ENCODE results near the gene FALEC.
"Not testable (repeated sequence)": the region's sequence is repeated elsewhere in the genome, so short reads cannot be mapped to it uniquely, and the experiment has no call there.

Gene FALEC

GRCh38 chr1:150560576-150561253 lies 45.2 kb downstream of the FALEC start:
- peak; percentile 83 for DNase-seq

- peak in 1 of 2 donors; percentile 57 for DNase-seq
Measured at GRCh38 chr1:150561254-150561973, 45.9 kb downstream of the FALEC start.

DNA sequence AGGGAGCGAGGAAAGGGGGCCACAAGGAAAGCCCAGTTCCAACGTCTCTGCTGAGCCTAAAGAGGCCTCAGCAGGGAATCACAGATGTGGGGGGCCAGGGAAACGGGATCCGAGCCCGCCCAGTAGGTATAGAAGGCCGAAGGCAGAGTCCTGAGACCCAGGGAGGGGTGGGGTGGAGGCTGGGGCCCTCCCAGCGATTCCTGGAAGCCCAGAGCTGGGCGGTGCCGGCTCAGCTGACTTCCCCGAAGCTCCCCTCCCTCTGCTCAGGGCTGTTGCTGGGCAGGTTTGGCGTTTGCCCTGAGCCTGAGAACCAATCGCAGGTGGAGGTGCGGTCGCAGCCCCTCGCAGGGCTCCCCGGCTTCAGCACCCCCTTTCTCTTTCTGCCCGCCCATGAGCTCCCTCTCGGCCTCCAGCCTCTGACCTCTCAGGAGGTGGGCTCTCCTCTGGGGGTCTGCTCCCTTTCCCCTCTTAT lies 46.5 kb downstream of the FALEC start:
- DNase-seq = peak; percentile 90

DNA sequence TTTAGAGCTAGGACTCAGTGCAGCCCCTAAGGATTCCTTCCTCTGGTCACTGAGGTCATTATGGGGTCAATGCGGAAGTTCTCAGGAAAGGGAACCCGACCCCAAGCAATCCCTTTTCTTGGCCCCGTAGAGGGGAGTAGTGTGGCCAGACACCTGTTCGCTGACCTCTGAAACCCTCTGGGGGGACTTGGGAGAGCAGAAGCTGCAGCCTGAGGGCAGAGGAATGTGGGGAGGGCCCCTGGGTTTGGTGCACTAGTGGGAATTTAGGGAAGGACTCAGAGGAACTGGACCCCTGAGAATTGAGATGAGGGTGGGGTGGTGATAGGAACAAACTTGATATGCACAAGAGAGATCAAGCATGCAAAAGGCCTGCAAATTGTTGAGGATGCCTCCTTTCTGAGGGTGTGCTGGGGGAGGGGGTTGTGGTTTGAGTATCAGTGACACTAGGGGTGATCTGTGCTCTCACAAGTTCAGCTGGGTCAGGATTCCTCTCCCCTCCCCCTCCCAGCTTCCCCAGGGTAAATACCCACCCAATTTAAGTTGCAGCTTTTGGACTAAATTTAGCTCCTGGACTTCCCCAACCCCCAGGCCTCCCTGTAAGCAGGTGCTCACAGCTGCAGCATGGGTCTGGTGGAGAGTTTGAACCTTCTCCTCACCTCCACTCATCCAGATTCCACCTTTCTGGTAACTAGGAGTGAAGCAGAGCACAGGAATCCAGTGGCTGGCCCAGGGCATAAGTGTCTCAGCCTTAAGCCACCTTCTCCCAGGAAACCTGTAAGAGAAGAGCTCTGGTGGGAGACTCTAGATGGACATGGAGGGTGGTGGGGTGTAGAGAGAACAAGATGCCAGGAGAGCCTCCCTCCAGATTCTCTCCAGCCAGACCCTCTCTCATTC lies 47.1 kb downstream of the FALEC start:
- peak; percentile 62 to 70 for DNase-seq

DNA sequence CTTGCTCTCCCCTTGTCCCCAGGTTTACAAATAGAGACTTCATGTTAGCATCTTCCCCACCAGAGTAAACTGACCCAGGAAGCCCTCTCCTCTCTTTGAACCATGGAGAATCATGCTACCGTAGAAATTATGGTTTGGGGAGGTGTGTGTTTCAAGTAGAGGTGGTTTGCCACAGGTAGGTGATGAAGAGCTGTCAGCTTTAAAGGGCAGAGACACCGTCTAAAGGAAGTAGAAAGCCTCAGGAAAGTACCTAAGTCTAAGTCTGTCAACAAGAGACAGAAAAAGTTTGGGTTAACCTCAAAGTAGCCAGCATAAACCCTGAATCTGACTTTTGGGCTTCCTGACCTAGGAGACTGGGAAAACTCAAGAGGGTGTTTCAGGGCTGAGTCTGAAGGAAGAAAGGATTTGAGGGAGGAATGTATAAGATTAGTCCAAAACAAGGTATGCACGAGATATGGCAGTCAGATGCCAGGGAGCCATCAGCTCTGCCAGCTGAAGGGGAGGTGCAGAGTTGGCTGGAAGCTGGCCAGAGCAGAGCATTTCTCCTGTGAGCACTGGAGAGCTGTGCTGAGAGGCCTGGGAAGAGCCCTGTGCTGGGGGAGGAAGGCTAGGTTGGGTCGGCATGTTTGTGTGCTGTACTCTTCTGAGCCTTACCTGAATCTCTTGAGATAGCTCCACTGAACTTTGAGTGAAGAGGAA lies 47.9 kb downstream of the FALEC start:
- DNase-seq = peak in 1 of 2 donors; percentile 48

DNA sequence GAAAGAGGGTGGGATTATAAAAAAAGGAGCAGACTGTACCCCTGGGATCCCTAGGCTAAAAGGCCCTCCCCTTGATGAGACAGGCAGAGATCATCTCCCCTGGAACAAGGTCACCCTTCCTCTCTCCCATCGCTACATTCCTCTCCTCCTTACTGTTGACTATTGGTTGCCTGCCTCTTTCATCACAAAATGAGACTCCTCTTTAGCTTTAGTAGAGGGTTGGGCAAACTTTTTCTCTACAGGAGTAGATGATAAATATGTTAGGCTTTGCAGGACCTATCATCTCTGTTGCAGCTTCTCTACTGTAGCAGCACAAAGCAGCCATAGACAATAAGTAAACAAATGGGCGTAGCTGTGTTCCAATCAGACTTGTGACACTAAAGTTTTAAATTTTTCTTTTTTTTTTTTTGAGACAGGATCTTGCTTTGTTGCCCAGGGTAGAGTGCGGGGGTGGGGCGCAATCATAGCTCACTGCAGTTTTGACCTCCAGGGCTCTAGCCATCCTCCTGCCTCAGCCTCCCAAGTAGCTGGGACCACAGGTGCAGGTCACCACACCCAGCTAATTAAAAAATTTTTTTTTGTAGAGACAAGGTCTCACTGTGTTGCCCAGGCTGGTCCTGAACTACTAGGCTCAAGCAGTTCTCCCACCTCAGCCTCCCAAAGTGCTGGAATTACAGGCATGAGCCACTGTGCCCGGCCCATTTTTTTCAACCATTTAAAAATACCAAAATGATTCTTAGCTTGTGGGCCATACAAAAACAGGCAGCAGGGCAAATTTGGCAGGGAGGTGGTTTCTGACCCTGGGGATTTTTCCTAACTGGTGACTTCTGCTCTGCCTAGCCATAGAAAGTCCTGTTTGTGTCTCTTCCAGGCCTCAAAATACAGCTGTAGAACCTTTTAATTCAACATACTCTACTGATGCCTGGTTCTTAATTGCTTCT lies 48.8 kb downstream of the FALEC start:
- no peak for DNase-seq

- DNase-seq = not testable (repeated sequence)
Measured at GRCh38 chr1:150565240-150565991, 49.9 kb downstream of the FALEC start.

GRCh38 chr1:150566589-150567340 lies 51.2 kb downstream of the FALEC start:
- no peak for DNase-seq

DNA sequence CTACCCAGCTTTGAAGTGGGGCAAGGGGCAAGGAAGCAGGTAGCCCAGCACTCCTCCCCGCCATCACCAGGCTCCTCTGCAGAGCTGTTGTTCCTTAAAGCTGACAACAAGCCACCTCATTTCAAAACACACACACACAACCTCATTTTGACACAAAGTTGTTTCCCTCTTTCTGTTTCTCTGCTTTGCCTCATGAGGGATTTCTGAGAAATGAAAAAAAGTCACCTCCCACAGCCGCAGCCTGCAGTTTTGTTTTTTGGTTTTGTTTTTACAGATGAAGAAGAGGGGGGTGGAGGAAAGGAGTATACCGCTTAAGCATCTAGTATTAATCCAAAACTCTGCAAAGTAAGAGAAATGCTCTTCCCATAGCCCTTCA lies 51.8 kb downstream of the FALEC start:
- DNase-seq = peak; percentile 52 to 55

GRCh38 chr1:150567717-150568593 lies 52.4 kb downstream of the FALEC start:
- peak in 1 of 2 donors; percentile 41 for DNase-seq

DNA sequence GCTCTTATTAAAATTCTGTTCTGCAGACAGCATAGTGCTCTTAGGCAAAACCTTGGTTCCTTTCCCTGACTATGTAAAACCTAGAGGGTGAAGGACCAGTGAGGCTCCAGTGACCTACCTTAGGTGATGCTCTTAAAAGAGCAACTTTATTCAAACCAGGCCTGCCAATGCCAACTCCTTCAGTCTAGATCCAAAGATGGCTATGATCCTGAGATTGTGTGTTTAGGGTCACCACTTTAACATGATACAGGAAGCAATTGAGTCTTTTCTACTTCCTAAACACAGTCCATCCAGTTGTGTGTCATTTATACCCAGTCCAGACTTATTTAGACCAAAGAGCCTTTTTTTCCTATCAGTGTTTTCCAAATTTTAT lies 53.0 kb downstream of the FALEC start:
- DNase-seq = no peak

DNA sequence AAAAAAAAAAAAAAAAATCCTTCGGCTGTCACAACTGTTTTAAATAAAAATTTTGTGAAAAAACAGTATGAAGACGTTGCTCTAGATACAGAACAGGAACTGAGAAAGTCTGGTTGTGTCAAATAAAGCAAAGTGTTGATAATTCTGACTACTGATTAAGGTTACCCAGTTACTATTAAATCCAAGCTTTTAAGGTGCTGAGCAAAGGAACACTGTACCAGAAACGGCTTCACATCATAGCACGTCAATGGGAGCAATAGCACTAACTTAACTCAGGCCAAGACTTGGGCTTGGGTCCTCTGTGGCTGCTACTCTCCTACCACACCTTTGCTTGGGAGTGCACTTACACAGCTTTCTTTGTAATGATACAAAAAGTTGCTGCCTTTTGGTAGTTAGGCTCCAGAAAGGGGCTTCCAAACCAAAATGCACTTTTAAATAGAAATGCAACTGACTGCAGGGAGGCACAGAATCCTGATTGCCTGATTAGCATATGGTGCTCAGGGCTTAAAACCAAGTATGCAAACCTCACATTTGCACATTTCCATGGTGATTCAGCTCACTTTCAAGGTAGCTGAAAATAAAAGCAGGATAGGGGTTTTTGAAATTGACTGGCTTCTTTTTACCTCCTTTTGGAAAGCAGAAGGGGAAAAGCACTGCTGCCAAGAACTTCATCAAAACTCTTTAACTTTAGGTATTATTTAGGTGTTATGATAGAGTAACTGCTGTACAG lies 57.5 kb downstream of the FALEC start:
- no peak for DNase-seq

GRCh38 chr1:150573648-150574071 lies 58.1 kb downstream of the FALEC start:
- DNase-seq = not testable (repeated sequence)

DNA sequence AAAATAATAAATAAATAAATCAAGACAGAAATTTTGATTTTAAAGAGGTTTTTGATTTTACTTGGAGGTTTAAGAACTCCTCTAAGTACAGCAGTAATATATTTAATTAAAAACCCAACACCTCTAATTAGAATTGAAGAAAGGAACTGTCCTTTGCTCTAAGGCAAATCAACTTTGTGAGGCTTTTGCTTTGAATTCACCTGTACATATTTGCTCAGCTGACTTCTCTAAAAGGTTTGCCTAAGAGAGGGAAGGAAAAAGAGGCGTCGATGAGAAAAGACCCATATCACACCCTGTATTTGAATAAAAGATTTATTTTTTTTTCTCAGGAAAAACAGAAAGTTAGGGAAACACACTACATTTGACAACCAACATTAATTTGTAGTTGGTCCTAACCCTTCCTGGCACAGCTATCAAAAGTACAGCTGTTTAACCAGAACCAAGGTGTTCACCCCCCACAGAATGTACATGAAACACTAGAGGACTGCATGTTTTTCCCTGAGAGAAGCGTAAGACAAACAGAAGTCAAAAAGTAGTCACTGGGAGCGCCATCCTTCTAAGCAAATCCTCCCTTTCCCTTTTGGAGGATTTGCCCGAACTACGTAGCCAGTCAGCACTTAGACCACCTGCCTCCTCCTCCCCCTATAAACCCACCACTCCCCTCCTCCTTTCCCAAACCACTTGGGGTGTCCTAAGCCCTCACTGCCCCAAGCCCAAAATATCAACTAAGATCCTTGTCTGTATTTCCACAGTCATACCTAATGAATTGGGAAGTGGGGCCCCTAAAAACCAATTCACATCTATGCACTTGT lies 58.9 kb downstream of the FALEC start:
- DNase-seq = no peak

DNA sequence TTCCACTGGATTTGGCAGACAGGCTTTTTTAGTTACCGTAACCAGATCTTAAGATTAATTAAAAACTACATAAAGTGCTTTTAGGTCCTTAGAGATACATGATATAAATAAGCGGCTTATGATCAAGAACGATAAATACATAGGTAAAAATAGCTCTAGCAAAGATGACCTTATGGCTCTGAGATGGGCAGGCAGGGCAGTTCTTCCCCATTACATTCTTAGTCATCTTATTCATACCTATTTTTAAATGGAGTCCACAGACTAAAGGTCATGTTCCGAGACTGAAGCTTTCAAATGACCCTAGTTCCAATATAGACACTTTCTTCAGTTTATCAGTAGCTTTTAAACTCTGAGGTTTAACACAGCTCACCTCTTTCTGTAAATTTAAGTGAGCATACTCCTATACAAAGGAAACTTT lies 59.5 kb downstream of the FALEC start:
- DNase-seq = no peak

GRCh38 chr1:150575518-150576366 lies 60.2 kb downstream of the FALEC start:
- DNase-seq = no peak
